Neural progenitor cell (in vitro differentiated cells): Measurements from ENCODE around the gene TSPEAR. TPM values are rescaled to one million over a fixed set of nuclear protein-coding genes. Genes with fewer than 3 reads are reported as not detected.

Source experiments
- DNase-seq: peaks from one replicate; pipeline ENCODE4 v3.0.0-alpha.2; 2016; ENCODE audit warnings: low spot score
- H2AFZ ChIP-seq: fragments of 200-600 bp; sonication (generic); replicated peaks from 2 replicates; pipeline ENCODE4 v1.6.1; 2016; ENCODE audit warnings: antibody characterized with exemption
- H3F3A ChIP-seq: fragments of 200-600 bp; sonication (generic); 2 replicates; pipeline ENCODE4 v1.6.1; 2016; ENCODE audit warnings: antibody characterized with exemption, low read depth
- H3K27ac ChIP-seq: fragments of 200-600 bp; sonication (generic); 2 replicates; pipeline ENCODE4 v1.5.1; 2016; ENCODE audit warnings: mild to moderate bottlenecking
- H3K27me3 ChIP-seq: fragments of 200-600 bp; sonication (generic); 2 replicates; pipeline ENCODE4 v1.6.1; 2016; ENCODE audit warnings: mild to moderate bottlenecking, moderate library complexity
- H3K36me3 ChIP-seq: fragments of 200-600 bp; sonication (generic); 2 replicates; pipeline ENCODE4 v1.5.1; 2016
- H3K4me1 ChIP-seq: fragments of 200-600 bp; sonication (generic); 2 replicates; pipeline ENCODE4 v1.6.1; 2016; ENCODE audit warnings: mixed run types
- H3K4me2 ChIP-seq: fragments of 200-600 bp; sonication (generic); 2 replicates; pipeline ENCODE4 v1.6.1; 2016
- H3K4me3 ChIP-seq: fragments of 200-600 bp; sonication (generic); 2 replicates; pipeline ENCODE4 v1.5.1; 2016
- H3K79me2 ChIP-seq: fragments of 200-600 bp; sonication (generic); 2 replicates; pipeline ENCODE4 v1.6.1; 2016; ENCODE audit warnings: low read depth
- H3K9ac ChIP-seq: fragments of 200-600 bp; sonication (generic); 2 replicates; pipeline ENCODE4 v1.6.1; 2016
- H3K9me3 ChIP-seq: fragments of 200-600 bp; sonication (generic); 2 replicates; pipeline ENCODE4 v1.5.1; 2016; ENCODE audit warnings: low read depth
- H4K20me1 ChIP-seq: fragments of 200-600 bp; sonication (generic); 2 replicates; pipeline ENCODE4 v1.6.1; 2016; ENCODE audit warnings: low read depth
- H3K27ac Mint-ChIP-seq: 3 replicates; pipeline ENCODE4 v1.8.0; 2021; ENCODE audit warnings: mixed read lengths
- H3K27me3 Mint-ChIP-seq: 2 replicates; pipeline ENCODE4 v1.8.0; 2022; ENCODE audit warnings: low read depth, mild to moderate bottlenecking, inconsistent platforms, moderate library complexity, mixed read lengths; ENCODE audit not compliant: insufficient read depth
- H3K36me3 Mint-ChIP-seq: 3 replicates; pipeline ENCODE4 v1.8.0; 2021; ENCODE audit warnings: mixed read lengths
- H3K4me1 Mint-ChIP-seq: 3 replicates; pipeline ENCODE4 v1.8.0; 2021; ENCODE audit warnings: mixed read lengths
- H3K4me3 Mint-ChIP-seq: 3 replicates; pipeline ENCODE4 v1.8.0; 2021; ENCODE audit warnings: mild to moderate bottlenecking, moderate library complexity, mixed read lengths
- H3K9me3 Mint-ChIP-seq: 3 replicates; pipeline ENCODE4 v1.8.0; 2020; ENCODE audit warnings: mixed read lengths
- CTCF ChIP-seq: fragments of 200-600 bp; sonication (generic); IDR thresholded peaks from 2 replicates; pipeline ENCODE4 v1.5.1; 2017; ENCODE audit warnings: antibody characterized with exemption, mild to moderate bottlenecking
- EZH2 ChIP-seq: fragments of 200-600 bp; sonication (generic); IDR thresholded peaks from 2 replicates; pipeline ENCODE4 v1.6.1; 2017; ENCODE audit warnings: antibody characterized with exemption, mild to moderate bottlenecking, moderate library complexity
- EZH2phosphoT487 ChIP-seq: fragments of 200-600 bp; sonication (generic); IDR thresholded peaks from 2 replicates; pipeline ENCODE4 v1.6.1; 2017; ENCODE audit warnings: antibody characterized with exemption
- total RNA-seq: library from RNA; depleted of rRNA; stranded (reverse); fragments of >200 nt; gene quantifications from 2 replicates; pipeline ENCODE4 v1.2.3, GENCODE V29; 2015; ENCODE audit warnings: low replicate concordance

Gene TSPEAR
- total RNA-seq, 1 donor from 2014 or later: not detected

- H3K36me3 Mint-ChIP-seq: no peaks in the 10 kb centered on the region
Measured at GRCh38 chr21:44750675-44751025, 39.3 kb upstream of the TSPEAR start.

DNA sequence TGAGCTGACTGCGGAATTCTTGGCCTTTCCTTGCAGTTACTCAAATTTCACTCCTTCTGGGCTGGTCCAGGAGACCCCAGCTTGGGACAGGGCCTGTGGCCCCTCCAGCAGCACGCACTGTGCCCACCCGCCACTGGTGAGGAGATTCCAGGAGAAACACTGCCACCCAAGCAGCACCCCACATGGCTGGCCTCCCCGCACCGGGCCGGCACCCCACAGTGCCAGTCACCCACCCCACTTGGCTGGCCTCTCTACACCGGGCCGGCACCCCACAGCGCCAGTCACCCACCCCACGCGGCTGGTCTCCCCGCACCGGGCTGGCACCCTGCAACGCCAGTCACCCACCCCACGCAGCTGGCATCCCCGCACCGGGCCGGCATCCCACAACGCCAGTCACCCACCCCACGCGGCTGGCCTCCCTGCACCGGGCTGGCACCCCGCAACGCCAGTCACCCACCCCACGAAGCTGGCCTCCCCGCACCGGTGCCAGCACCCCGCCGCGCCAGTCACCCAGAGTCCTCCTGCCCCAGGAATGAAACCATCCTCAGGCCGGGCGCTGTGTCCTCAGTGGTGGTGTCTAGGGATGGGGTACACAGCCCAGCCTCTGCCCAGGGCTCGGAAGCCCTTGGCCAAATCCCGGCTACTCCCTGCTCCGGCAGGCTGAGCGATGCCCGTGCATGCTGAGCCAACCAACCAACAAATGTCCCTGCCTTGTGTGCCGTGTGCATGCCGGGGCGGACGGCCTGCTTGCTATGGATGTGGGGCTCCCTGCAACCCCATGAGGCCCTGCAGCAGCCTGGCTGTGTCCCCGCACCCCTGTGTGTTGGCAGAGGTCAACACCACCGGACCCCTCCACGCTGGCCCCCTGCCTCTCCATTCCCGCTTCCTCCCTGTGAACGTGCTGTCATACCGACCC is 38.6 kb upstream of the TSPEAR start:
- Histone ChIP-seq H3K36me3 (no peaks in the 10 kb centered on the region), H3K27me3 (peaks cover 11% of the 10 kb centered on the region), H3K27ac (no peak overlapping the region), H3K79me2 (no peaks in the 10 kb centered on the region), H3K9me3 (no peaks in the 10 kb centered on the region), H3K4me2 (no peak overlapping the region), H3F3A (no peaks in the 10 kb centered on the region), H2AFZ (no peak overlapping the region), H3K9ac (no peak overlapping the region), H4K20me1 (no peaks in the 10 kb centered on the region), H3K4me3 (no peak overlapping the region), H3K4me1 (peaks cover 11% of the 10 kb centered on the region)
- H3K27me3 Mint-ChIP-seq: peaks cover 4% of the 10 kb centered on the region
- no peaks in the 10 kb centered on the region for H3K36me3 Mint-ChIP-seq
- DNase-seq: no peak
- no peak for TF ChIP-seq EZH2phosphoT487
- TF ChIP-seq CTCF: no peak
- no peak for TF ChIP-seq EZH2
- peak overlapping the region; percentile 42 for H3K27ac Mint-ChIP-seq
- H3K4me3 Mint-ChIP-seq: no peak overlapping the region
- peaks cover 9% of the 10 kb centered on the region for H3K4me1 Mint-ChIP-seq
- peaks cover 5% of the 10 kb centered on the region for H3K9me3 Mint-ChIP-seq

More at GRCh38 chr21:44750675-44751025, 39.3 kb upstream of the TSPEAR start:
- Histone ChIP-seq H3K27me3 (peaks cover 11% of the 10 kb centered on the region), H3K79me2 (no peaks in the 10 kb centered on the region), H3K4me3 (no peak overlapping the region), H4K20me1 (no peaks in the 10 kb centered on the region), H3K9me3 (no peaks in the 10 kb centered on the region), H3K27ac (no peak overlapping the region), H3K4me2 (no peak overlapping the region), H3K36me3 (no peaks in the 10 kb centered on the region), H3F3A (no peaks in the 10 kb centered on the region), H3K4me1 (peaks cover 11% of the 10 kb centered on the region), H2AFZ (no peak overlapping the region), H3K9ac (no peak overlapping the region)
- Mint-ChIP-seq H3K4me3 (no peak overlapping the region), H3K4me1 (peaks cover 9% of the 10 kb centered on the region), H3K27me3 (peaks cover 3% of the 10 kb centered on the region), H3K9me3 (peaks cover 6% of the 10 kb centered on the region), H3K27ac (peak overlapping the region; percentile 42)
- TF ChIP-seq CTCF (no peak), EZH2phosphoT487 (no peak), EZH2 (no peak)
- DNase-seq: no peak

DNA sequence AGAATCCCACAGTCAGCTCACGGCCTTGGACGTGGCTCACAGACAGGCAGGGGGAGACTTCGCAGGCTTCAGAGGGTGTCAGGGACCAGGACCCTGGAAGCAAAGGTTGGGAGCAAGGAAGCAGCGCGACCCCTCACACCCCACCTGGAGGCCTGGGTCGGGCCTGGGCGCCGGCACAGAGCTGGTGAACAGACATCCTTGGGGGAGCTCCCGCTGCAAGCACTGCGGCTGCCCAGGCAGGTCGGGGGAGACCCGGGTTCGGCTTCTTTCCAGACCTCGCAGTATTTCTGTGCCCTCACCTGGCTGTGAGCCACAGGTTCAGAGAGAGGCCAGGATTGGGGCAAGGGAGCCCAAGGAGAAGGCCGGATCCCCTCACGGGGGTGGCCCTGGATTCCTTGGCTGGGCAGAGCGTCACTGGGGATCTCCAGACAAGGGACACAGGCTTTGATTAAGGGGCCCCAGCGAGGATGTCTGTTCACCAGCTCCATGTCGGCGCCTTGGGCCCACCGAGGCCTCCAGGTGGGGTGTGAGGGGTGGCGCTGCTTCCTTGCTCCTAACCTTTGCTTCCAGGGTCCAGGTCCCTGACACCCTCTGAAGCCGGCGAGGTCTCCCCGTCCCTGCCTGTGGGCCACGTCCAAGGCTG is 37.9 kb upstream of the TSPEAR start:
- no peak overlapping the region for H3K4me3 ChIP-seq
- DNase-seq: no peak
- H3K4me1 ChIP-seq: peaks cover 11% of the 10 kb centered on the region
- H3F3A ChIP-seq: no peaks in the 10 kb centered on the region
- H3K9me3 ChIP-seq: no peaks in the 10 kb centered on the region
- H3K27me3 ChIP-seq: peaks cover 11% of the 10 kb centered on the region
- no peaks in the 10 kb centered on the region for H3K79me2 ChIP-seq
- no peak for TF ChIP-seq EZH2phosphoT487
- TF ChIP-seq EZH2: no peak
- no peak for TF ChIP-seq CTCF
- H2AFZ ChIP-seq: no peak overlapping the region
- peaks cover 2% of the 10 kb centered on the region for H3K9me3 Mint-ChIP-seq
- peaks cover 9% of the 10 kb centered on the region for H3K4me1 Mint-ChIP-seq
- H4K20me1 ChIP-seq: no peaks in the 10 kb centered on the region
- H3K27ac ChIP-seq: no peak overlapping the region
- no peaks in the 10 kb centered on the region for H3K36me3 ChIP-seq
- no peak overlapping the region for H3K4me3 Mint-ChIP-seq
- H3K9ac ChIP-seq: no peak overlapping the region
- H3K27ac Mint-ChIP-seq: peak overlapping the region; percentile 69
- H3K36me3 Mint-ChIP-seq: no peaks in the 10 kb centered on the region
- peaks cover 4% of the 10 kb centered on the region for H3K27me3 Mint-ChIP-seq
- no peak overlapping the region for H3K4me2 ChIP-seq
